Right kidney (tissue), 1 donor: Measurements from ENCODE around the gene SLC24A3.
"Not testable (repeated sequence)": the region's sequence is repeated elsewhere in the genome, so short reads cannot be mapped to it uniquely, and the experiment has no call there.

Source experiments
- DNase-seq: peaks from one replicate; pipeline ENCODE4 v3.0.0-alpha.2; 2016

Gene SLC24A3

DNA sequence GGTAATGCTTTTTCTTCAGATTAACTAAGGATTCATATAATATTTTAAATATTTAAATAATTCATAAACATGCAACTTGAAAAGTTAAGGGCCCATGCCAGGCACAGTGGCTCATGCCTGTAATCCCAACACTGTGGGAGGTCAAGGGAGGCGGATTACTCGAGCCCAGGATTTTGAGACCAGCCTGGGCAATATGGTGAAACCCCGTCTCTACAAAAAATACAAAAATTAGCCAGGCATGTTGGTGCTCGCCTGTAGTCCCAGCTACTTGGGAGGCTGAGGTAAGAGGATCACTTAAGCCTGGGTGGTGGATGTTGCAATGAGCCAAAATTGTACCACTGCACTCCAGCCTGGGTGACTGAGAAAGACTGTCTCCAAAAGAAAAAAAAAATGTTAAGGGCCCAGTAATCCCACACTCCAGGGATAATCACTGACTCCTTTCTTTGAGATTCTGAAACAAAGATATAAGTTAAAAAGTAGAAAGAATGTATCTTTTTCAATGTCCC is 537.7 kb downstream of the SLC24A3 start:
- no peak for DNase-seq

DNA sequence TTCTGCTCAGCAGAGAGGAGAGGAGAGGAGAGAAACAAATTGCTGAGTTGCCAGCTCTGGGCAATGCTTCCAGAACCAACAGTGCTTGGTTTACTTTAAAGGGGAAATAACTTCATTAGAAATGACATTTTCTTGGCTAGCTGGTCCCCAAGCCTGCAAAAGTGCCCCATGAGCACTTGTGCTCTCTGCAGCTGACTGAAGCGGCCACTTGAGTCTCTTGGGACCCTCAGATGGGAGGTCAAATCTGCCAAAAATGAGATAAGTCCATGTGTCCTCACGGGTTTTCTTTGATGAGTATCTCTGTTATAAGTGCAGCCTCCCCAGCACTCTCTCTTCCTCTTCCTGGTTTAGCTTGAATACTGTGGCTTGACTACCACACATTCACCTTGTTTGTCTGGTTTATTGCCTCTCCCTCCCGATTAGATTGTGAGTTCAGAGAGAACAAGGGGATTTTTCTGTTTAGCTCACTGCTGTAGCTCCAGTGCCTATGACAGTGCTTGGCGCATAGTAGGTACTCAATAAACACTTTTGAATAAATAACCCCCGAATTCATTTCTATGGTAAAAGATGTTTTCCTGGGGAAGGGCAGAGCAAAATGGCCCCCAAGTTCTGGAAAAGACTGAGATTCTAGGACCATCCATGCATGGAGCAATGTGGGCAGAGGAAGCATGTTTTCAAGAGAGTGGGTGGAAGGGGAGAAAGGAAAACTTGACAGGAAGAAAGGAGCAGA is 538.6 kb downstream of the SLC24A3 start:
- no peak for DNase-seq

DNA sequence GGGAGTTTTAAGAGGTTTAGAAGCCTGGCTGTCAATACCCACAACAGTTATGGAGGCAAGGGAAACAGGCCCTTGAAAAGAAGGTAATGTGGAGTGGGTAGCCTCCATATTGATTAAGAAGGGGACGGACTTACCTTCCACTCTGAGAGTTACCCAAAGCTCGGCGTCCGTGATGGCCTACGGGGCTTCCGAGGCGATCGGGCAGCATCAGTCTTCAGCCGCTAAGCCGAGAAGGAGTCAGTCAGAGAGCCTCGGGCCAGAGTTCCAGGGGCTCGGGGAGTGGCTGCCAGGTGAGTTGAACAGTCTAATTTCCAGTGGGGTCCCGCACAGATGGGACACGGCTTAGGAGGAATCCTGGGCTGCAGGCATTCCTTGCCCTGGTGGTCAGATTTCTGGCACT is 541.8 kb downstream of the SLC24A3 start:
- not testable (repeated sequence) for DNase-seq

DNA sequence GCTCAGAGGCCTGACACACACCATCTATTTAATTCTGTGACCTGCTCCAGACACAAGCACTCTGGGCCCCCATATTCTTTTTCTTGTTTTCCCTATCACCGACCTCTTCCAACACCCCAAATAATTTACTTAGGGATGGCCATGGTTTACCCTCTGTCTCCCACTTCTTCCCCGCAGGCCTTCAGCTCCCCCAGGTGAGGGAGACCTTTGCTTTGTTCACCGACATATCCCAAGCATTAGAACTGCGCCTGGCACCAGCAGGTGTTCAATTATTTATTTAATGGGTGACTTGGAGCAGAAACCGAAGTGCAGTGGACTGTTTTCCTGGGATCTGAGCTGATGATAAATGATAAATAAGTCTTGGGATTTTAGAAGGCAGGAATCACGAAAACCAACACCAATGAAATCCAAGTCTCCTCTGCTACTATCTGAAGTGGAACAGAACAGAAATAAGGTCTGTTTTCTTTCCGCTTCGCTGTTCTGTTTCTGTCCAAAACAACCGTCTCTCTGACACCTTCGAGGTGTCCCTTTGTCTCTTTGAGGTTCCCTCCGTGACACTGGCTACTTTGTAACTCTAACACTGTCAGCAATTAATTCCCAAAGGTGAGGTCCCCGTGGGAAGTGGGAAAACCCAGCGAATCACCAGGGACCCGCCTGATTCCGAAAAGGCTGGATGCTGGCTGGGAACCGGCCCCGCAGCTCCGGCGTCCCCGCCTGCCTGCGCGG is 544.5 kb downstream of the SLC24A3 start:
- peak; percentile 52 for DNase-seq

DNA sequence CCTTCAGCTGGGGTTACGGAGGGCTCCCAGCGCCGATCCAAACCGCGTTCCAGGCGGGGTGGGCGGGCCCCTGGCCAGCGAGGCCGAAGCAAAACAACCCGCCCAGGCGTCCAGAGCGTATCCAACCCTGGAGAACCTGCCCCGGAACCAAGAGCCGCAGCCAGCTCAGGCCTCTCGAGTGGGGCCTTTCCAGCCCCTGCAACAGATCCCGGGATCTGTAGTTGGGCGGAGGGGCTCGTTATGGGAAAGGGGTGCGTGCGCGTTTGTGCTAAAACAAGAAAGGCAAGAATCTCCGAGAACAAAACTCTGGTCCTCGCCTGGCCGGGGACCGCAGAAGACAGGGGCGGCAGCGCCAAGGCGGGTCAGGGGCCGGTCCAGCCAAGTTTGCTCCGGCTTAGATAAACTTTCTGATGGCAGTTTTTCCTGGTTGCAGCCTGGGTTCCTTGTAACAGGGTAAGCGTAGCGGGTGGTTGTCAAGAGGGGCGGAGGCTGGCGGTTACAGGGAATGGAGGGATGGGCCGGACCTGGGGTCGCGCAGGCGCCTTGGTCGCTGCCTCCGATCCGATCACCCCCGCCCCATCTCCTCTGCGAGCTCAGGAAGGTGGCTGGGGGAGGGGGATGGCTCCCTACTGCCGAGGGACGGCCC is 545.2 kb downstream of the SLC24A3 start:
- peak; percentile 94 for DNase-seq

DNA sequence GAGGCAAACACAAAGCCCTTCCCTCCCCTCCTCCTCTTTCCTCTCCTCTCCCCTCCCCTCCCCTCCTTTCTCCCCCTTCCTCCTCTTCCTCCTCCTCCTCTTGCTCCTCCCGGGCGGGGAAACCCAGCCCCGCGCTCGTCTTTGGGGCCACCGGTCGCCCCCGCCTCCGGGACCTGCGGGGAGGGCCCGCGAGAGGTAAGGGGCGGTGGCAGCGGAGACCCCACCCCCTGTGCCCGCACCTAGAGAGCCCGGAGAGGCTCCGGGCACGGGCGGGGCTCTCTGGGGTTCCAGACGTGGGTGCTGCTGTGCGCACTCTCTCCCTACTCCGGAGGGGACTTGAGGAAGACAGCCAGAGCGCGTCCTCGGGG is 545.7 kb downstream of the SLC24A3 start, which contains the start of gene RIN2:
TSS of gene RIN2 (plus strand) at position 126 of the 368 bp plus-strand sequence. CDS start 131,344 bp downstream, outside the sequence.
- peak; percentile 86 for DNase-seq

DNA sequence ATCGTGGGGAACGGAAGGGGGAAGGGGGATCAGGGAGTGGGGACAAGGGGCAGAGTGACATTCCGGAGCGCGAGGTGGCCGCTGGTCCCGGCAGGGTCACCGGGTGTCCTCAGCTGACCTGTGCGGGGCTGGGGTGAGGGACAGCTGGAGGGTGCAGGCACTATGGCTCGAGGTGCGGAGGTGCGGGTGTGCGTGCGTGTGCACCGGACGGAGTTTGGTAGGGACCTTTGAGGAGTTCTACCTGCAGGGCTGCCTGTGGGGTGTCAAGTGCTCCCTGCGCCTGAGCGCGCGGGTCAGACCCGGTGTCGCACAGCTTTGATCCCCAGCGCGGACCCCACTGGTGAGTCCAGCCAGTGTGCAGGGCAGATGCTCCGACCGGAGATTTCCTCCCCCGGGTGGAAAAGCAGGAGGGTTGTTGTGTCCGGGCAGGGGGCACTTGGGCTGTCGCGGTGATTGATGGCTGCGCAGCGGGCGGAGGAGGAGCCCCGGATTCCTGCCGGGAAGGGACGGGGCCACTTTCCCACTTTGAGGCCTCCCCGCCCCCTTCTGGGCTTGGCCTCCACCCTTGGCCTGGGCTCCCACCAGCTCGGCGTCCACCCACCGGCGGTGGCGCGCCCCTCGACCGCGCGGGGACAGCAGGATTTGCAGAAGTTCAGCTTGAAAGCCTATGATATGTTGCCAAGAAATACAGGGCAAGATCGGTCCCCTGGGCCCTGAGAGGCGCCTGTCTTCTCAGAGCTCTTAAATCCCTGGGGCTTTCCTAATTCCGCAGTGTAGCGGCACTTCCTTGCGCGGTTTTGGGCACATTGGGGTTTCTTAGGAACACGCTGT is 546.3 kb downstream of the SLC24A3 start:
- DNase-seq = peak; percentile 87

DNA sequence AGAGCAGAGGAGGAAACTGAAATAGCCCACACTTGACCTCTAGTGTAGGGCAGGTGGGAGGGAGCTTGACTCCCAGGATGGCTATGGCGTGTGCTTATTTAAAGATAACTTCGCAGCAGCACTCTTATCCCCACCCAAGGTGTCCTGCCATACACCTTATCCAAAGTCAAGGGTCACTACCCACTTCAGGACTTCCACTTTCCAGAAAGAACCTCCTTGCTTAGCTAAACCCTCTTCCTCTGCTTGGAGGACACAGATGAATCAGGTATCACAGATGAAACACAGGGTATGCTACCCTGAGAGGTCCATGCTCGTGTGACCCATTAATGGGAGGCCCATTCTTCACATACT is 547.9 kb downstream of the SLC24A3 start:
- no peak for DNase-seq

DNA sequence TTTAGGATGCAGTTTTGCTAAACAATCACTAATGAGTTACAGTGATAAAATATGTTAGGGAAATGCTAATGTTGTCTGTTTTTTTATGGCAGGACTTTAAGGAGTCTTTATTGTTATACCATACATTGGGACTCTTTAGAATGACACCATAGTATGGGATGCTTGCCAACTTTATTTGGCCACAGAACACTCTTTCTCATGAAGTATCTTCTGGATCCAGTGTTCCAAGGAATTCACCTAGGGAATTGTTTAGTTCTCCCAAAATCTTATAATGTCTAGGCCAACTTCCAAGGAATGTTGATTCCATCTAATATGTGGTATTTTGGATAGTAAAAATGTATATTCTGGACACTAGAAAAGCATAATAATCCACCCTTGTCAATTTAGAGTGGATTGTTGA is 548.9 kb downstream of the SLC24A3 start:
- DNase-seq = no peak

DNA sequence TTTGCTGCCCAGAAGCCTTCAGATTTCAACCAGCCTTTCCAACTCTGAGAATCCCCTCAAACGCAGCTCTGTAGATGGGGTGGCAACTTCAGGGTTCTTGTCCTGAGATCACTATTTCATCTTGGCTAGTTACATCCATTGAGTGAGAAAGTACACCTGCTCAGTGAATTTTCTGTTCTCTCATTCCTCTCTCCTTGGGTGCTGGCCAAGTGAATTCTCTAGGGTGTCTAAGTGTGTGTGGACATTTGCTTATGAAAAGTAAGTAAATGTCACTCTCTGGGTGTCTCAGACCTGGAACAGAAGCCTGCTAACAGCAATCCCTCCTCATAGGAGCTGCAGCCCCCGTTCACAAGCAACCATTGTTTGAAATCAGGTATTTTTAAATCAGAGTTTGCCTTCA is 549.4 kb downstream of the SLC24A3 start:
- no peak for DNase-seq

DNA sequence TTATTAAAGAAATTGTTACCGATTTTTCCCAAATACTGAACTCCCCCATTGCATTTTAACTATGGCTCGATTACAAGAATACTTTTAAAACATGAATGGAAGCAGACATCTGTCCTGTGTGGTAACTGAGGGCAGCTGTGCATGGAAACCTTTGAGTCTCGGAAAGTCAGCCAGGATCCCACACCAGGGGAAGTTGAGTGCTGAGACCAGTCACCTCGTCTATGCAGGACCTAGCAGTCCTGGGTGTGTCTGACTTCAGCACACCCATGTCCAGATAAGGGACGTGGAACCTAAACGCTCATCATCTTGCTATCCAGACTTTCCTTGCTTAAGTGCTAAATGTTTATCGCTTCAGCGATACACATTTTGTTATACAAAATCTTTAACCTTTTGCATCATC is 551.8 kb downstream of the SLC24A3 start:
- no peak for DNase-seq

DNA sequence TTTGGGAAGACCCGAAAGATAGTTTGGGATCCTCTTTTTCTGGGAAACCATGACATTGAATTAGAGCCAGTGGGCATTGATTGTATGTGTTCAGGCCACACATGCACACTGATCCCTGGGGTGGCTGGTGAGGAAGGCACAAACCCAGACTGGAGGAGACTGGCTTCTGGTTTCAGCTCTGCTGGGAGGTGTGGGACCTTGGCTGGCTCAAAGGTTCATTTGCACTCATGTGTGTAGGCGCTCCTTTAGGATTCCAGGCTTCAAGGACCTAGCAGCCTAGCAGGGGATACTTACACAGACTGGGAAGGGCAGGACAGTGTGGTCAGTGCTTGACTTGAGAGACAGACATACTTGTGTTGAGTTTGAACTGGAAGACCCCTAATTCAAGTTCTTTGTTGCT is 552.8 kb downstream of the SLC24A3 start:
- DNase-seq = no peak

DNA sequence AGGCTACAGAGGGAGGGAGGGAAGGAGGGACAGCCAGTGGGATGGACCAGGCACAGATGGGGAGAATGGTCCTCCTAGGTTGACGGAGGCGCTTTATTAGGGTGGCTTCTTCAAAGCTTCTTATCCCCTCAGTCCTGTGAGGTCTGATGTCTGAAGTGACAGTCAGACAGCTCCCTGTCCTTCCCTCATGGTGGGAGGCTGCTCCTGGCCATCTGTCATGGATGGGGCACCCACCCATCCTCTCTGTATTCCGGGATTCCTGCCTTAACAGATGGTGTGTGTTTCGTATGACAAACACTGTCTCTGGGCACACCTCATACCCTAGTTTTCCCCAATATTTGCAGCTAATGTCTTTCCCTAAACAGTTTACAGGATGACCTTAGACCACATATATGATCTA is 553.5 kb downstream of the SLC24A3 start:
- DNase-seq = no peak

DNA sequence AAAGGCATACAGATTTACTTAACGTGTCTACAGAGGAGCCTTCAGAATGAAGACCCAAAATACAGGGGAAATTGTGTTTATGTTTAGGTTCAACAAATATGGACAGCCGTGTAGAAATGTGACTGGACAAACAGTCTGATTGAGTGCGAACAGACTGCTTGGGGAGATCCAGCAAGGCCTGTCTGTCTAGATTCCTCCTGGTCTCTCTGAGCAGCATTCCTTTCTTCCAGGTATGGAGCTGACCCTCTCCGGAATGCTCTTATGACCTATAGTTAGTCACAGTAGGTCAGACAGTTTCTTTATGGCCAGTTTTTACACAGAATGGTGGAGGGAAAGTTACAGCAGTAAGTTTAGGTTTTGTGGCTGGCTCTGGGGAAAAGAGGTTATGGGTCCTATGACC is 554.6 kb downstream of the SLC24A3 start:
- no peak for DNase-seq

DNA sequence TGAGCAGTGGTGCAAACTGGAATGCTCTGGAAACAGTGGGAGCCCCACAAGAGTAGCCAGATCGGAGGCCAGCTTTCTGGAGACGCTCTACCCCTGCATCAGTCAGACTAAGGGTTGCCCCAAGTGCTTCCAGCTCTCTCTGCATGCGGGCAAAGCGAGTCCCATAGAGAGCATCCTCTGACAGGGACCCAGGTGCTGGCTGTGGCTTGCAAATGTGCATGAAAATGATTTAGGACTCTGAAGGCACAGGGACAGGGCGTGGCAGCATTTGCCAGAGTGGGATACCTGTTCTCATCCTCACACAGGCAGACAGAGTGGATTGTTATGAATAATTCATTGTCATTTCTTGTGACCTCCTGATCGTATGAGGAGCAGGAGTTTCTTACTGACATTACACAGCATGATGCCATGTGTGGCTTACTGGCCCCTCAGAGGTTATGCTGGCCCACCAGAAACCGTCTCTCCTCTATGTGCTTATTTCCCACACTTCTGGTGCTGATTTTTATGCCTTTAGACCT is 555.9 kb downstream of the SLC24A3 start:
- no peak for DNase-seq

DNA sequence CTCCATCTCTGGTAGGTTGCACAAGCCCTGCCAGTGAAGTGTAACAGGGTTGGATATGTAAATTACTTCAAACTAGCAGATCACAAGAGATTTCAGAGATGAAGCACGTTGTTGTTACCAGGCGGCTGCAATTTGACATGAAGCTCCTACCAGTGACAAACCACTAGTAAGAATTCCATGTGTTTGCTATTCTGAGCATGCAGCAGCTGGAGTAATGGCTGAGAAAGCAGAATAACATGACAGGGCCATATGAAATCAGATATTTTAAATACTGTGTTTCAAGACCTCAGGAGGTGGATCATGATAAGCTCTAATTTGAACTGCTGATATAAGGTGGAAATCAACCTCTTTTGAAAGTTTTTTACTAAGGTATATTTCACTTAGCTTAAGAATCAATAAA is 557.1 kb downstream of the SLC24A3 start:
- DNase-seq = no peak

DNA sequence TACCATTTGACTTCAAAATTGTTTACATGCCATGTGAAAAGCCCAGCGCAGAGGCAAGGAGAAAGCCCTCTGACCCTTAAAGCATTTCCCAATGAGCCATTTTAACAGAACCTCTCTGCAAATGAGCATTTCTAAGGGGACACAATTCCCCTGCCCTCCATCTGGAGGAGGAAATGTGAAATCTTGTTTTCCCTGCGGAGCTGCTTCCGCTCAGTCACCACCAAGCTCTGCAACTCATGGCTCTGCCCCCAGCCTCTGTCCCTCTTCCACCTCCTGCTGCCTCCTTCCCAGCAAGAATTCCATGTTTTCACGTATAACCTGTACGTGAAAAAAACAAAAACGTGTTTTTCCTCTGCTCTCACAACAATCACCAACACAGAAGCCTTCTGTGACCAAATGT is 557.9 kb downstream of the SLC24A3 start:
- DNase-seq = no peak

DNA sequence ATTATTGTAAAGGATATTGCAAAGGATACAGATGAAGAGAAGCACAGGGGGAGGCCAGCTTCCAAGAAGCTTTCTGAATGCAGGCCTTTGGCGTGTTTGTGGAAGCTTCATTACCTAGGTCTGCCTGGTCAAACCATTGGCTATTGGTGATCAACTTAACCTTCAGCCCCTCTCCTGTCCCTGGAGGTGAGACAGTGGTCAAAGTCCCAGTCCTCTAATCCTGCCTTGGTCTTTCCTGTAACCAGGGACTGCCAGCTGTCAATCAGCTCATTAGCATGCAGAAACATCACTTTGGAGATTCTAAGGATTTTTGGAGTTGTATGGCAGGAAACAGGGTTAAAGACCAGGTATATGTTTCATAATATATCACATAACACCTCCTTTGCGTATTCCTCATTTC is 558.6 kb downstream of the SLC24A3 start:
- DNase-seq = no peak
